H9 (cell line): ENCODE results near the gene PLCB1. TPM values are rescaled to one million over a fixed set of nuclear protein-coding genes. Genes with fewer than 3 reads are reported as not detected.

Source experiments
- DNase-seq: peaks from one replicate; pipeline ENCODE4 v3.0.0-alpha.2; 2017
- H2AFZ ChIP-seq: one replicate; pipeline ENCODE4 v1.6.1; 2013; ENCODE audit warnings: mild to moderate bottlenecking, low read length, control low read depth, moderate library complexity
- H2AK5ac ChIP-seq: 2 replicates; pipeline ENCODE4 v1.6.1; 2013; ENCODE audit warnings: low read length, control low read depth, mixed read lengths; ENCODE audit not compliant: insufficient read length
- H2BK120ac ChIP-seq: one replicate; pipeline ENCODE4 v1.6.1; 2013; ENCODE audit warnings: low read depth, mild to moderate bottlenecking, low read length, control low read depth, inconsistent platforms; ENCODE audit not compliant: poor library complexity, severe bottlenecking
- H2BK12ac ChIP-seq: 2 replicates; pipeline ENCODE4 v1.6.1; 2013; ENCODE audit warnings: low read length, control low read depth, mixed read lengths, low read depth; ENCODE audit not compliant: insufficient read length
- H2BK15ac ChIP-seq: 2 replicates; pipeline ENCODE4 v1.6.1; 2013; ENCODE audit warnings: low read depth, low read length, control low read depth
- H2BK20ac ChIP-seq: one replicate; pipeline ENCODE4 v1.6.1; 2013; ENCODE audit warnings: low read depth, mild to moderate bottlenecking, low read length, control low read depth, inconsistent platforms; ENCODE audit not compliant: poor library complexity, severe bottlenecking
- H2BK5ac ChIP-seq: 2 replicates; pipeline ENCODE4 v1.6.1; 2013; ENCODE audit warnings: low read length, control low read depth, mixed read lengths; ENCODE audit not compliant: insufficient read length
- H3K14ac ChIP-seq: 2 replicates; pipeline ENCODE4 v1.6.1; 2013; ENCODE audit warnings: low read length, control low read depth; ENCODE audit not compliant: insufficient read depth
- H3K18ac ChIP-seq: 2 replicates; pipeline ENCODE4 v1.6.1; 2013; ENCODE audit warnings: low read depth, mild to moderate bottlenecking, mixed read lengths, low read length, control low read depth; ENCODE audit not compliant: insufficient read length
- H3K23ac ChIP-seq: 2 replicates; pipeline ENCODE4 v1.6.1; 2013; ENCODE audit warnings: low read length, control low read depth, mixed read lengths, low read depth; ENCODE audit not compliant: insufficient read length
- H3K23me2 ChIP-seq: 2 replicates; pipeline ENCODE4 v1.6.1; 2013; ENCODE audit warnings: low read depth, mild to moderate bottlenecking, mixed read lengths, low read length, control low read depth; ENCODE audit not compliant: insufficient read length, poor library complexity, severe bottlenecking
- H3K27ac ChIP-seq: 2 replicates; pipeline ENCODE4 v1.5.1; 2013; ENCODE audit warnings: low read length, control low read depth, mixed read lengths, low read depth; ENCODE audit not compliant: insufficient read length
- H3K27me3 ChIP-seq: 2 replicates; pipeline ENCODE4 v1.6.1; 2013; ENCODE audit warnings: low read length, control low read depth, inconsistent platforms; ENCODE audit not compliant: insufficient read depth
- H3K4ac ChIP-seq: 2 replicates; pipeline ENCODE4 v1.6.1; 2013; ENCODE audit warnings: low read depth, mild to moderate bottlenecking, control low read depth, inconsistent platforms, low read length, moderate library complexity
- H3K4me1 ChIP-seq: 2 replicates; pipeline ENCODE4 v1.6.1; 2013; ENCODE audit warnings: low read length, control low read depth, inconsistent platforms; ENCODE audit not compliant: insufficient read depth
- H3K4me2 ChIP-seq: 2 replicates; pipeline ENCODE4 v1.6.1; 2013; ENCODE audit warnings: low read length, control low read depth, mixed read lengths; ENCODE audit not compliant: insufficient read length, insufficient read depth
- H3K56ac ChIP-seq: 2 replicates; pipeline ENCODE4 v1.6.1; 2013; ENCODE audit warnings: low read depth, mild to moderate bottlenecking, mixed read lengths, low read length, control low read depth; ENCODE audit not compliant: insufficient read length
- H3K79me1 ChIP-seq: 2 replicates; pipeline ENCODE4 v1.6.1; 2013; ENCODE audit warnings: low read depth, mild to moderate bottlenecking, moderate library complexity, low read length, control low read depth, inconsistent platforms; ENCODE audit not compliant: insufficient read depth, poor library complexity, severe bottlenecking
- H3K79me2 ChIP-seq: 2 replicates; pipeline ENCODE4 v1.6.1; 2013; ENCODE audit warnings: low read length, control low read depth, inconsistent platforms; ENCODE audit not compliant: insufficient read depth
- H3K9ac ChIP-seq: 2 replicates; pipeline ENCODE4 v1.6.1; 2013; ENCODE audit warnings: low read length, control low read depth, mixed read lengths; ENCODE audit not compliant: insufficient read length; ENCODE audit errors: extremely low read depth
- H3K9me3 ChIP-seq: one replicate; pipeline ENCODE4 v1.6.1; 2013; ENCODE audit warnings: low read depth, low read length, inconsistent platforms; ENCODE audit not compliant: control insufficient read depth
- H3T11ph ChIP-seq: one replicate; pipeline ENCODE4 v1.6.1; 2013; ENCODE audit warnings: mild to moderate bottlenecking, low read length, control low read depth, inconsistent platforms
- H4K20me1 ChIP-seq: one replicate; pipeline ENCODE4 v1.6.1; 2013; ENCODE audit not compliant: control insufficient read depth, insufficient read length, insufficient read depth
- H4K5ac ChIP-seq: 2 replicates; pipeline ENCODE4 v1.6.1; 2013; ENCODE audit warnings: low read depth, mild to moderate bottlenecking, mixed read lengths, low read length, control low read depth; ENCODE audit not compliant: insufficient read length
- H4K8ac ChIP-seq: replicated peaks from 2 replicates; pipeline ENCODE4 v1.6.1; 2013; ENCODE audit warnings: low read length, control low read depth, mixed read lengths, low read depth; ENCODE audit not compliant: insufficient read length
- H4K91ac ChIP-seq: 2 replicates; pipeline ENCODE4 v1.6.1; 2013; ENCODE audit warnings: low read depth, mild to moderate bottlenecking, moderate library complexity, mixed read lengths, low read length, control low read depth; ENCODE audit not compliant: insufficient read length
- H3K27ac Mint-ChIP-seq, 3 experiments: 2 replicates in 2 of 3; 3 replicates in 1 of 3; pipeline ENCODE4 v1.8.0; 2020 to 2021; ENCODE audit warnings: mixed read lengths in 3 of 3, mild to moderate bottlenecking in 1 of 3, moderate library complexity in 1 of 3
- H3K27me3 Mint-ChIP-seq: 2 replicates; pipeline ENCODE4 v1.8.0; 2021; ENCODE audit warnings: low read depth, mild to moderate bottlenecking, moderate library complexity, mixed read lengths
- H3K36me3 Mint-ChIP-seq, 3 experiments: 2 replicates in 2 of 3; 3 replicates in 1 of 3; pipeline ENCODE4 v1.8.0; 2020 to 2021; ENCODE audit warnings: low read depth in 3 of 3, mixed read lengths in 3 of 3; ENCODE audit not compliant: insufficient read depth in 1 of 3
- H3K4me1 Mint-ChIP-seq, 2 experiments: 2 replicates each; pipeline ENCODE4 v1.8.0; 2020; ENCODE audit warnings: mixed read lengths in 2 of 2
- H3K4me3 Mint-ChIP-seq, 2 experiments: 2 replicates in 1 of 2; 3 replicates in 1 of 2; pipeline ENCODE4 v1.8.0; 2020 to 2021; ENCODE audit warnings: mild to moderate bottlenecking in 2 of 2, mixed read lengths in 2 of 2, moderate library complexity in 1 of 2
- H3K9me3 Mint-ChIP-seq, 2 experiments: 2 replicates in 1 of 2; 3 replicates in 1 of 2; pipeline ENCODE4 v1.8.0; 2020; ENCODE audit warnings: mild to moderate bottlenecking in 2 of 2, mixed read lengths in 2 of 2, moderate library complexity in 1 of 2
- CTCF ChIP-seq: fragments of 200-600 bp; sonication (generic); conservative IDR thresholded peaks from 3 replicates; pipeline ENCODE4 v1.8.0; 2021; ENCODE audit warnings: antibody characterized with exemption, mild to moderate bottlenecking
- WGBS: extraction: QIAGEN DNeasy Blood & Tissue Kit; methylation state at CpG from one replicate; pipeline ENCODE4 v1.1.7; 2013; ENCODE audit warnings: missing lambda C conversion rate, low lambda C conversion rate, mixed read lengths; ENCODE audit not compliant: insufficient read length; ENCODE audit errors: extremely low coverage; 5-methylcytosine and 5-hydroxymethylcytosine counted together
- total RNA-seq: library from RNA; stranded (reverse); gene quantifications from 2 replicates; pipeline ENCODE4 v1.2.1, GENCODE V29; 2021

The PLCB1 gene
- total RNA-seq, 1 experiment from 2014 or later: 11.5 TPM

- Histone ChIP-seq H2BK120ac (no peak overlapping the region), H2BK12ac (no peak overlapping the region), H3T11ph (no peak overlapping the region), H3K27ac (no peak overlapping the region), H3K23ac (no peak overlapping the region), H3K4ac (no peak overlapping the region), H3K18ac (no peak overlapping the region), H2BK15ac (no peak overlapping the region), H3K27me3 (no peaks in the 10 kb centered on the region), H4K20me1 (no peaks in the 10 kb centered on the region), H4K8ac (no peak overlapping the region), H2BK20ac (no peak overlapping the region), H3K79me2 (no peaks in the 10 kb centered on the region), H3K9me3 (no peaks in the 10 kb centered on the region), H3K4me1 (peaks cover 4% of the 10 kb centered on the region; the same call in 1 of the 2 replicates), H3K4me2 (no peak overlapping the region), H2AFZ (no peak overlapping the region), H3K14ac (no peak overlapping the region), H3K79me1 (no peaks in the 10 kb centered on the region), H3K9ac (no peak overlapping the region), H3K23me2 (no peaks in the 10 kb centered on the region), H4K5ac (no peak overlapping the region), H3K56ac (no peak overlapping the region), H2BK5ac (no peak overlapping the region), H4K91ac (no peak overlapping the region), H2AK5ac (no peak overlapping the region)
- Mint-ChIP-seq H3K36me3 (no peaks in the 10 kb centered on the region), H3K27ac (no peak overlapping the region; a peak in 1 of 7 replicates), H3K4me3 (no peak overlapping the region; a peak in 1 of 5 replicates), H3K4me1 (peaks cover 7 to 9% of the 10 kb centered on the region in 2 experiments), H3K27me3 (no peaks in the 10 kb centered on the region), H3K9me3 (no peaks in the 10 kb centered on the region)
- WGBS: no CpG with 5 or more reads among the region's 2 CpGs
- no peak for DNase-seq
- TF ChIP-seq CTCF: no peak
Measured at GRCh38 chr20:8571611-8572010, 439.5 kb downstream of the PLCB1 start.
